ENCODE data around the gene RMRP. TPM values are rescaled to one million over a fixed set of nuclear protein-coding genes. Genes with fewer than 3 reads are reported as not detected.

RMRP gene
- total and polyA plus RNA-seq, 2 experiments from 2014 or later = 3,174 TPM; not detected in 1

DNA sequence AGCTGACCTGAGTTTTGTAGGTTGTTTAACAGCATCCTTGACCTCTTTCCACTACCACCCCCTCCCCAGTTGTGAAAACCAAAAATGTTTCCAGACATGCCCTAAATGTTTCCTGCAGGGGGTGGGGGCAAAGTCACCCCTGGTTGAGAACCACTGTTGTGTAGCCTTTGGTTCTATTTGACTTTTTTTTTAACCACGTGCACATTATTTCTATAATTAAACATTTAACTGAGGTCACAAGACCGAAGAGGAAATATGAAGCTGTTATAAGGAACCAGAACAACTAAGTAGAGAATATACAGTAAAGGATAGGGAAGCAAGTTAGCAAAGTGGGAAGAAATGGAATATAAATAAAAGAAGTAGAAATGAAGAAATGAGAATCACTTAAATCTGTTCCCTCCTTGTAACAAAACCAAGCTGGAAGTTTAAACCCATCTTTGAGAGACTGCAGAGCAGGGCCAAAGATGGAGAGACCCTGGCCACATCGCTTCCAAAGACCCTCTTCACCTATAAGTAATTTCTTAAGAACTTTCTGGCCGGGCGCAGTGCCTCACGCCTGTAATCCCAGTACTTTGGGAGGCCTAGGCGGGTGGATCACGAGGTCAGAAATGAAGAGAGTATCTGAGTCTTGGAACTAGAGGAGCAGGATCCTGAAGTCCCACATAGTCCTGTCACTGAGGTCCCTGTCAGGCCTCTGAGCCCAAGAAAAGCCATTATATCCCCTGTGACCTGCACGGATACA lies 21.5 kb downstream of the RMRP start:
- Histone ChIP-seq H3K27ac (no peak overlapping the region), H3K79me2 (no peaks in the 10 kb centered on the region), H3K27me3 (no peaks in the 10 kb centered on the region), H2AFZ (no peak overlapping the region), H3K9me3 (ENCODE audit: low read depth) (no peaks in the 10 kb centered on the region), H3K36me3 (replicated peaks; ENCODE audit: insufficient read depth, low read depth) (no peaks in the 10 kb centered on the region), H4K20me1 (ENCODE audit: insufficient read depth, poor library complexity, severe bottlenecking) (no peaks in the 10 kb centered on the region), H3K9me2 (replicated peaks; ENCODE audit: insufficient read depth) (no peaks in the 10 kb centered on the region), H3K4me2 (no peak overlapping the region), H3K4me3 (no peak overlapping the region), H3K4me1 (ENCODE audit: insufficient read depth) (no peaks in the 10 kb centered on the region)
- 81% methylated on average over 9 of the region's 9 CpGs for WGBS (ENCODE audit: low lambda C conversion rate, missing lambda C conversion rate)
- TF ChIP-seq EZH2phosphoT487 (IDR thresholded peaks at IDR 0.05; ENCODE audit: low read depth, severe bottlenecking, unreplicated experiment) = no peak
- no peak for DNase-seq (ENCODE audit: low spot score)

- Histone ChIP-seq H2AFZ (no peak overlapping the region), H3K4me1 (ENCODE audit: insufficient read depth) (no peaks in the 10 kb centered on the region), H3K36me3 (replicated peaks; ENCODE audit: insufficient read depth, low read depth) (no peaks in the 10 kb centered on the region), H3K4me2 (no peak overlapping the region), H3K27me3 (no peaks in the 10 kb centered on the region), H4K20me1 (ENCODE audit: insufficient read depth, poor library complexity, severe bottlenecking) (no peaks in the 10 kb centered on the region), H3K9me2 (replicated peaks; ENCODE audit: insufficient read depth) (no peaks in the 10 kb centered on the region), H3K4me3 (no peak overlapping the region), H3K9me3 (ENCODE audit: low read depth) (no peaks in the 10 kb centered on the region), H3K27ac (no peak overlapping the region), H3K79me2 (no peaks in the 10 kb centered on the region)
- DNase-seq (ENCODE audit: low spot score) = no peak
- TF ChIP-seq EZH2 (IDR thresholded peaks at IDR 0.05; ENCODE audit: borderline replicate concordance) = no peak
- TF ChIP-seq, protein P1, sequence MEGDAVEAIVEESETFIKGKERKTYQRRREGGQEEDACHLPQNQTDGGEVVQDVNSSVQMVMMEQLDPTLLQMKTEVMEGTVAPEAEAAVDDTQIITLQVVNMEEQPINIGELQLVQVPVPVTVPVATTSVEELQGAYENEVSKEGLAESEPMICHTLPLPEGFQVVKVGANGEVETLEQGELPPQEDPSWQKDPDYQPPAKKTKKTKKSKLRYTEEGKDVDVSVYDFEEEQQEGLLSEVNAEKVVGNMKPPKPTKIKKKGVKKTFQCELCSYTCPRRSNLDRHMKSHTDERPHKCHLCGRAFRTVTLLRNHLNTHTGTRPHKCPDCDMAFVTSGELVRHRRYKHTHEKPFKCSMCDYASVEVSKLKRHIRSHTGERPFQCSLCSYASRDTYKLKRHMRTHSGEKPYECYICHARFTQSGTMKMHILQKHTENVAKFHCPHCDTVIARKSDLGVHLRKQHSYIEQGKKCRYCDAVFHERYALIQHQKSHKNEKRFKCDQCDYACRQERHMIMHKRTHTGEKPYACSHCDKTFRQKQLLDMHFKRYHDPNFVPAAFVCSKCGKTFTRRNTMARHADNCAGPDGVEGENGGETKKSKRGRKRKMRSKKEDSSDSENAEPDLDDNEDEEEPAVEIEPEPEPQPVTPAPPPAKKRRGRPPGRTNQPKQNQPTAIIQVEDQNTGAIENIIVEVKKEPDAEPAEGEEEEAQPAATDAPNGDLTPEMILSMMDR (IDR thresholded peaks at IDR 0.05; ENCODE audit: poor library complexity) = no peak
- no peak for TF ChIP-seq EZH2phosphoT487 (IDR thresholded peaks at IDR 0.05; ENCODE audit: low read depth, severe bottlenecking, unreplicated experiment)
Observed at GRCh38 chr9:35635730-35636129, 22.1 kb downstream of the RMRP start.

GRCh38 chr9:35629597-35629996 lies 28.2 kb downstream of the RMRP start:
- H4K20me1 ChIP-seq (ENCODE audit: insufficient read depth, poor library complexity, severe bottlenecking) = no peaks in the 10 kb centered on the region
- H3K9me3 ChIP-seq (ENCODE audit: low read depth) = no peaks in the 10 kb centered on the region
- no peak overlapping the region for H3K4me3 ChIP-seq
- H3K79me2 ChIP-seq = no peaks in the 10 kb centered on the region
- no peak for DNase-seq (ENCODE audit: low spot score)
- H2AFZ ChIP-seq = no peak overlapping the region
- WGBS (ENCODE audit: low lambda C conversion rate, missing lambda C conversion rate) = 87% methylated on average over 5 of the region's 5 CpGs
- no peaks in the 10 kb centered on the region for H3K9me2 ChIP-seq (replicated peaks; ENCODE audit: insufficient read depth)
- H3K27me3 ChIP-seq = no peaks in the 10 kb centered on the region
- TF ChIP-seq, protein P1 (IDR thresholded peaks at IDR 0.05; ENCODE audit: poor library complexity) = no peak
- TF ChIP-seq EZH2phosphoT487 (IDR thresholded peaks at IDR 0.05; ENCODE audit: low read depth, severe bottlenecking, unreplicated experiment) (no peak), EZH2 (IDR thresholded peaks at IDR 0.05; ENCODE audit: borderline replicate concordance) (no peak)
- H3K36me3 ChIP-seq (replicated peaks; ENCODE audit: insufficient read depth, low read depth) = no peaks in the 10 kb centered on the region
- H3K4me2 ChIP-seq = no peak overlapping the region
- no peak overlapping the region for H3K27ac ChIP-seq
- no peaks in the 10 kb centered on the region for H3K4me1 ChIP-seq (ENCODE audit: insufficient read depth)

GRCh38 chr9:35628389-35628991 lies 29.3 kb downstream of the RMRP start:
- TF ChIP-seq, protein P1 (IDR thresholded peaks at IDR 0.05; ENCODE audit: poor library complexity) = no peak
- TF ChIP-seq EZH2phosphoT487 (IDR thresholded peaks at IDR 0.05; ENCODE audit: low read depth, severe bottlenecking, unreplicated experiment) (no peak), EZH2 (IDR thresholded peaks at IDR 0.05; ENCODE audit: borderline replicate concordance) (no peak)
- no peaks in the 10 kb centered on the region for H3K4me1 ChIP-seq (ENCODE audit: insufficient read depth)
- H3K36me3 ChIP-seq (replicated peaks; ENCODE audit: insufficient read depth, low read depth) = no peaks in the 10 kb centered on the region
- H3K4me3 ChIP-seq = no peak overlapping the region
- WGBS (ENCODE audit: low lambda C conversion rate, missing lambda C conversion rate) = 90% methylated on average over 6 of the region's 6 CpGs
- H3K79me2 ChIP-seq = no peaks in the 10 kb centered on the region
- H3K4me2 ChIP-seq = no peak overlapping the region
- no peak overlapping the region for H2AFZ ChIP-seq
- no peaks in the 10 kb centered on the region for H4K20me1 ChIP-seq (ENCODE audit: insufficient read depth, poor library complexity, severe bottlenecking)
- DNase-seq (ENCODE audit: low spot score) = no peak
- no peaks in the 10 kb centered on the region for H3K27me3 ChIP-seq
- no peak overlapping the region for H3K27ac ChIP-seq
- H3K9me2 ChIP-seq (replicated peaks; ENCODE audit: insufficient read depth) = no peaks in the 10 kb centered on the region
- H3K9me3 ChIP-seq (ENCODE audit: low read depth) = no peaks in the 10 kb centered on the region
